Choroid plexus epithelial cell (primary cell): ENCODE measurements around the gene DCAF5.
A peak's percentile ranks its signal among the peaks of the same experiment; 100 is the strongest.
"Not testable (repeated sequence)": the region's sequence is repeated elsewhere in the genome, so short reads cannot be mapped to it uniquely, and the experiment has no call there.

Source experiments
- DNase-seq: peaks from one replicate; pipeline ENCODE4 v3.0.0-alpha.2; 2010; ENCODE audit warnings: low read depth
- H3K4me3 ChIP-seq: 2 replicates; pipeline ENCODE4 v1.5.1; 2011; ENCODE audit warnings: low read depth, mild to moderate bottlenecking, control low read depth, low read length, moderate library complexity
- TF ChIP-seq, protein P1 (sequence below): conservative IDR thresholded peaks from 2 replicates; pipeline ENCODE4 v1.5.1; 2011; ENCODE audit warnings: low read depth, mild to moderate bottlenecking, control low read depth, inconsistent platforms, low read length, moderate library complexity

The DCAF5 gene, protein sequence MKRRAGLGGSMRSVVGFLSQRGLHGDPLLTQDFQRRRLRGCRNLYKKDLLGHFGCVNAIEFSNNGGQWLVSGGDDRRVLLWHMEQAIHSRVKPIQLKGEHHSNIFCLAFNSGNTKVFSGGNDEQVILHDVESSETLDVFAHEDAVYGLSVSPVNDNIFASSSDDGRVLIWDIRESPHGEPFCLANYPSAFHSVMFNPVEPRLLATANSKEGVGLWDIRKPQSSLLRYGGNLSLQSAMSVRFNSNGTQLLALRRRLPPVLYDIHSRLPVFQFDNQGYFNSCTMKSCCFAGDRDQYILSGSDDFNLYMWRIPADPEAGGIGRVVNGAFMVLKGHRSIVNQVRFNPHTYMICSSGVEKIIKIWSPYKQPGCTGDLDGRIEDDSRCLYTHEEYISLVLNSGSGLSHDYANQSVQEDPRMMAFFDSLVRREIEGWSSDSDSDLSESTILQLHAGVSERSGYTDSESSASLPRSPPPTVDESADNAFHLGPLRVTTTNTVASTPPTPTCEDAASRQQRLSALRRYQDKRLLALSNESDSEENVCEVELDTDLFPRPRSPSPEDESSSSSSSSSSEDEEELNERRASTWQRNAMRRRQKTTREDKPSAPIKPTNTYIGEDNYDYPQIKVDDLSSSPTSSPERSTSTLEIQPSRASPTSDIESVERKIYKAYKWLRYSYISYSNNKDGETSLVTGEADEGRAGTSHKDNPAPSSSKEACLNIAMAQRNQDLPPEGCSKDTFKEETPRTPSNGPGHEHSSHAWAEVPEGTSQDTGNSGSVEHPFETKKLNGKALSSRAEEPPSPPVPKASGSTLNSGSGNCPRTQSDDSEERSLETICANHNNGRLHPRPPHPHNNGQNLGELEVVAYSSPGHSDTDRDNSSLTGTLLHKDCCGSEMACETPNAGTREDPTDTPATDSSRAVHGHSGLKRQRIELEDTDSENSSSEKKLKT

DNA sequence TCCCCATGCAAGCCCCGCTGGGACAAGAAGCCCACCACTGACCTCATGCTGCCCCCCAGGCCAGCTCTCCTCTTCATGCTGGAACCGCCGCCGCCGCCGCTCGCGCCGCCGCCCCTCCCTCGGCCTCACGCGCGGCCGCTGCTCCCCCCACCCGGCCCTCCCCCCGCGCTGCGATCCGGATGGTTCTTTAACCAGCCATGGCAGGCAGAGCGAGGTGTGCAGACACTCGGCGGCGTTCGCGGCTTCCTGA lies at the start of gene DCAF5:
TSS of gene DCAF5 (minus strand) at position 218 of the 250 bp plus-strand sequence. CDS start at position 77, 141 bp downstream.
- TF ChIP-seq, protein P1, sequence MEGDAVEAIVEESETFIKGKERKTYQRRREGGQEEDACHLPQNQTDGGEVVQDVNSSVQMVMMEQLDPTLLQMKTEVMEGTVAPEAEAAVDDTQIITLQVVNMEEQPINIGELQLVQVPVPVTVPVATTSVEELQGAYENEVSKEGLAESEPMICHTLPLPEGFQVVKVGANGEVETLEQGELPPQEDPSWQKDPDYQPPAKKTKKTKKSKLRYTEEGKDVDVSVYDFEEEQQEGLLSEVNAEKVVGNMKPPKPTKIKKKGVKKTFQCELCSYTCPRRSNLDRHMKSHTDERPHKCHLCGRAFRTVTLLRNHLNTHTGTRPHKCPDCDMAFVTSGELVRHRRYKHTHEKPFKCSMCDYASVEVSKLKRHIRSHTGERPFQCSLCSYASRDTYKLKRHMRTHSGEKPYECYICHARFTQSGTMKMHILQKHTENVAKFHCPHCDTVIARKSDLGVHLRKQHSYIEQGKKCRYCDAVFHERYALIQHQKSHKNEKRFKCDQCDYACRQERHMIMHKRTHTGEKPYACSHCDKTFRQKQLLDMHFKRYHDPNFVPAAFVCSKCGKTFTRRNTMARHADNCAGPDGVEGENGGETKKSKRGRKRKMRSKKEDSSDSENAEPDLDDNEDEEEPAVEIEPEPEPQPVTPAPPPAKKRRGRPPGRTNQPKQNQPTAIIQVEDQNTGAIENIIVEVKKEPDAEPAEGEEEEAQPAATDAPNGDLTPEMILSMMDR = no peak
- no peak for DNase-seq
- H3K4me3 ChIP-seq = peak within 1 kb of the TSS; percentile 84

DNA sequence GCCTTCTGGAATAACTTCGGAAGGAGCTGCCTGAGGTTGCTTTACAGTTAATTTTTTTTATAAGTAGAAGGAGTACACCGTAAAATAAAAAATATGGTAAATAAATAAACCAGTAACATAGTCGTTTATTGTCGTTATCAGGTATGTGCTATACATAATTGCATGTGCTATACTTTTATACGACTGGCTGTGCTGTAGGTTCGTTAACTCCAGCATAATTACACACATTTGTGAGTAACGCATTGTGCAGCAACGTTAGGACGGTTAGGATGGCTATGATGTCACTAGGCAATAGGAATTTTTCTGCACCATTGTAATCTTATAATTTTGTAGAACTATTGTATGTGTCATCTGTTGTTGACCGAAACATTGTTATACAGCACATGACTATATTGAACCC lies 46.9 kb upstream of the DCAF5 start:
- no peak overlapping the region for H3K4me3 ChIP-seq
- DNase-seq = no peak
- TF ChIP-seq, protein P1 = no peak

DNA sequence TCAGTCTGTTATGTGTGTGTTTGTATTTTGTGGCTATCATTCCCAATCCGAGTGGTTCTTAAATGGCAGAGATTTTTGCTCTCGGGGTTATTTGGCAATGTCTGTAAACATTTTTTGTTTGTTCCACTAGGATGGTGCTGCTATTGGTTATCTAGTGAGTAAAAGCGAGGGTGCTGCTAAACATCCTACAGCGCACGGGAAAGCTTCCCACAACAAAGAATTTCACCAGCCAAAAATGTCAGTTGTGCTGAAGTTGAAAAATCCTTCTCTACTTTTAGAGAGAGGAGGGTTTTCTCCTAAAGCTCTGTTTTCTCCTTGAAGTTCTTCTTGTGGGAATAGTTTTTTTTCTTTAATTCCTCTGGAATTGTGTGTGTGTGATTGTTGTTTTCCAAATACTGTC lies 40.8 kb upstream of the DCAF5 start:
- H3K4me3 ChIP-seq = no peak overlapping the region
- DNase-seq = no peak
- TF ChIP-seq, protein P1 = no peak

DNA sequence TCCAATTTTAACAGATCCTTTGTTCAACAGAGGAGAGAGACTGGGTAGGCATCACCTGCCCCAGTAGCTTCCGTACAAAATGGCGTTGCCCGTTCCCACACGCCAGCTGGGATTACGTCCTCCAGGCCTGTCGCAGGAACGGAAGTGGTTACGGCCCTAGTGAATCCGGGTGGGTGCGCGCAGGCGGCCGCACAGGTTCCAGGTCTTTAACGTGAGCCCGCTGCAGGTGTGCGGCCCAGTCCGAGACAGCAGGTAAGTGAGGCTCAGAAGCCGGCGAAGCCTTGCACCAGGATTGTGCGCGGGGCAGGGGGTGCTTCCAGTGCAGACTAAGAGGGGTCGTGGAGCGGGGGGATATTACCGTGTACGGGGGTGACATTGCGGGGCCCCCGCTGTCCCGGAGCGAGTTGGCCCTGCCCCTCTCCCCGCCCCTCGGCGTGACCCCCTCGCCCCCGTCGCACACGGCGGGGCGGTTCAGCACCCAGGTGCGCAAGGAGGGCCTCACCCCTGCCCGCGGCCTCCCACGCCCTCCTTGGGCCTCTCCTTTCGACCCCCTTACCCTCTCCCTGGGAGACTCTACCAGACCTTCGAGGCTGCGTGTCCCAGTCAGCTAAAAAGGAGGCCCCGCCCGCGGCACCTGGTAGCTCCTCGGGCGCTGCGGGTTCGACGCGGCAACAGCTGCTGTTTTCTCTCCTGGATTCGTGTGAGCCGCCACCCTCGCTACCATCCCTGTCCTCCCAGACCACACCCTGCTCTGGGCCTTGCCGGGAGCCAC lies 38.6 kb upstream of the DCAF5 start, which contains the start of gene EXD2:
TSS of gene EXD2 (plus strand) at position 159 of the 772 bp plus-strand sequence. CDS start 17,973 bp downstream, outside the sequence.
- H3K4me3 ChIP-seq = peak within 1 kb of the TSS; percentile 95
- TF ChIP-seq, protein P1 = no peak
- peak; percentile 83 for DNase-seq

DNA sequence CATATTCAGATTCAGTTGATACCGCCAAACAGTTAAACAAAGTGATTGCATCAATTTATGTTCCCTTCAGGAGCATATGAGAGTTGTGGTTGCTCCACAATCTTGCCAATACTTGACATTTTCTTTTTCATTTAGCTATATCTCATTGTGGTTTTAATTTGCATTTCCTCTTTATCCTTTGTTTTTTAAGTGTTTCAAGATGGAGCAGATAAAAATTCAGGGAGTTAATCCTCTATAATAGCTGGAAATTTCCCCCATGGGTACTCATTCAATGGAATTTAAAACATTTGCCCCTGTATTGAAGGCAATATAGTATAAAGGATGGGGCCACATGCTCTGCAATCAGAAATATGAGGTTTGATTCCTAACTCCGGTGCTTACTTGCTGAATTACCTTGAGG lies 37.3 kb upstream of the DCAF5 start:
- TF ChIP-seq, protein P1 = no peak
- H3K4me3 ChIP-seq = no peak overlapping the region
- DNase-seq = no peak

DNA sequence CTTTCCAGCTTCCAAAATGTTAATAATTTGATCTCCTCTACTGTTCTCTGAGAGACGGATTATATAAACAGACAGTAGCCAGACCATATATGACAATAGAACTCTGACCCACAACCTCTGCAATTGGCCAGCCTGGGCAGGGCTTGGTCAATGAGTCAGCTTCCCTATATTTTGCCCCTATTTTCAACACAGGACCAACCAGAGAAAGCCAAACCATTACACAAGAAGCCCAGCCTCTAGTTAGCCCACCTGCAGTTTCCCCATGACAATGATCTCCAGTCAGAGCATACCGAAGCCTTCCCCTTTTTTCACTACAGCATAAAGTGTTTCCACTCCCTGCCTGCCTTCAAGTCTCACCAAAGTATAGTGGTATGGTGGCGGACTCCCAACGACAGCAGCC lies 30.8 kb upstream of the DCAF5 start:
- H3K4me3 ChIP-seq = no peak overlapping the region
- DNase-seq = peak; percentile 67
- TF ChIP-seq, protein P1 = no peak

DNA sequence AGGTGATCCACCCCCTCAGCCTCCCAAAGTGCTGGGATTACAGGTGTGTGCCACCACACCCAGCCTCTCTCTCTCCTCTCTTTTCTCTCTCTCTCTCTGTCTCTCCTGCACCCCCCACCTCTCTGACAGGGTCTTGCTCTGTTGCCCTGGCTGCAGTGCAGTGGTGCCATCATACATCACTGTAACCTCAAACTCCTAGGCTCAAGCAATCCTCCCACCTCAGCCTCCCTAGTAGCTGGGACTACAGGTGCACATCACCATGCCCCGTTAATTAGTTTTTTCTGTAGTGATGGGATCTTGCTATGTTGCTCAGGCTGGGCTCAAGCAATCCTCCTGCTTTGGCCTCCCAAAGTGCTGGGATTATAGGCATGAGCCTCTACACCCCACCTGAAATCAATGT lies 29.7 kb upstream of the DCAF5 start:
- not testable (repeated sequence) for DNase-seq, H3K4me3 ChIP-seq
